ENCODE data around the gene CUL3.
"Not testable (repeated sequence)": the region's sequence is repeated elsewhere in the genome, so short reads cannot be mapped to it uniquely, and the experiment has no call there.

CUL3 gene

GRCh38 chr2:224594840-224595239 is 9.7 kb upstream of the CUL3 start:
- TF ChIP-seq CTCF (IDR thresholded peaks at IDR 0.05; ENCODE audit: control insufficient read depth, extremely low read depth, insufficient read depth), result no peak
- DNase-seq (ENCODE audit: low read depth), result no peak
- H3K4me3 ChIP-seq (ENCODE audit: low read depth, low read length), result no peak overlapping the region

GRCh38 chr2:224591220-224591619 is 6.1 kb upstream of the CUL3 start:
- TF ChIP-seq CTCF (IDR thresholded peaks at IDR 0.05; ENCODE audit: control insufficient read depth, extremely low read depth, insufficient read depth), result no peak
- no peak overlapping the region for H3K4me3 ChIP-seq (ENCODE audit: low read depth, low read length)
- DNase-seq (ENCODE audit: low read depth), result no peak

GRCh38 chr2:224586127-224586695 is 1.0 kb upstream of the CUL3 start:
- no peak for TF ChIP-seq CTCF (IDR thresholded peaks at IDR 0.05; ENCODE audit: control insufficient read depth, extremely low read depth, insufficient read depth)
- DNase-seq (ENCODE audit: low read depth), result no peak
- peak overlapping the region; percentile 49 for H3K4me3 ChIP-seq (ENCODE audit: low read depth, low read length)

- no peak for DNase-seq (ENCODE audit: low read depth)
- TF ChIP-seq CTCF (IDR thresholded peaks at IDR 0.05; ENCODE audit: control insufficient read depth, extremely low read depth, insufficient read depth), result no peak
- H3K4me3 ChIP-seq (ENCODE audit: low read depth, low read length), result peak overlapping the region; percentile 89
These were observed 365 bp downstream of the CUL3 start for GRCh38 chr2:224584785-224585210.

GRCh38 chr2:224584111-224584784 is 915 bp downstream of the CUL3 start:
- peak overlapping the region; percentile 89 for H3K4me3 ChIP-seq (ENCODE audit: low read depth, low read length)
- TF ChIP-seq CTCF (IDR thresholded peaks at IDR 0.05; ENCODE audit: control insufficient read depth, extremely low read depth, insufficient read depth), result no peak
- no peak for DNase-seq (ENCODE audit: low read depth)

GRCh38 chr2:224583033-224583432 is 2.1 kb downstream of the CUL3 start:
- DNase-seq (ENCODE audit: low read depth); H3K4me3 ChIP-seq (ENCODE audit: low read depth, low read length): not testable (repeated sequence)

- TF ChIP-seq CTCF (IDR thresholded peaks at IDR 0.05; ENCODE audit: control insufficient read depth, extremely low read depth, insufficient read depth), result no peak
- no peak for DNase-seq (ENCODE audit: low read depth)
- no peak overlapping the region for H3K4me3 ChIP-seq (ENCODE audit: low read depth, low read length)
These were observed 4.9 kb downstream of the CUL3 start for GRCh38 chr2:224580248-224580647.

Data from LNCaP clone FGC (cell line).